Muscle layer of duodenum (tissue), 2 donors: Measurements from ENCODE around the gene NAV2.
A peak's percentile ranks its signal among the peaks of the same experiment; 100 is the strongest.

Source experiments
- H3K27ac ChIP-seq: one replicate; pipeline ENCODE4 v1.7.0; 2013; ENCODE audit warnings: mild to moderate bottlenecking, low read length
- H3K27me3 ChIP-seq: one replicate; pipeline ENCODE4 v1.7.0; 2013; ENCODE audit warnings: low read depth, mild to moderate bottlenecking, control low read depth, low read length
- H3K36me3 ChIP-seq, 2 donors: one replicate each; pipeline ENCODE4 v1.7.0; 2013; ENCODE audit warnings: low read length in 2 of 2, control low read depth in 1 of 2, mild to moderate bottlenecking in 1 of 2; ENCODE audit not compliant: insufficient read depth in 2 of 2, control insufficient read depth in 1 of 2
- H3K4me1 ChIP-seq, 2 donors: one replicate each; pipeline ENCODE4 v1.7.0; 2013; ENCODE audit warnings: low read length in 2 of 2, mild to moderate bottlenecking in 2 of 2, control low read depth in 1 of 2, moderate library complexity in 1 of 2; ENCODE audit not compliant: insufficient read depth in 2 of 2, control insufficient read depth in 1 of 2
- H3K4me3 ChIP-seq, 2 donors: one replicate each; pipeline ENCODE4 v1.7.0; 2013; ENCODE audit warnings: low read length in 2 of 2, low read depth in 1 of 2, mild to moderate bottlenecking in 1 of 2
- H3K9me3 ChIP-seq, 2 donors: one replicate each; pipeline ENCODE4 v1.7.0; 2013; ENCODE audit warnings: low read length in 2 of 2, control low read depth in 1 of 2, mild to moderate bottlenecking in 1 of 2; ENCODE audit not compliant: control insufficient read depth in 1 of 2
- donor health status: healthy.

NAV2 gene

DNA sequence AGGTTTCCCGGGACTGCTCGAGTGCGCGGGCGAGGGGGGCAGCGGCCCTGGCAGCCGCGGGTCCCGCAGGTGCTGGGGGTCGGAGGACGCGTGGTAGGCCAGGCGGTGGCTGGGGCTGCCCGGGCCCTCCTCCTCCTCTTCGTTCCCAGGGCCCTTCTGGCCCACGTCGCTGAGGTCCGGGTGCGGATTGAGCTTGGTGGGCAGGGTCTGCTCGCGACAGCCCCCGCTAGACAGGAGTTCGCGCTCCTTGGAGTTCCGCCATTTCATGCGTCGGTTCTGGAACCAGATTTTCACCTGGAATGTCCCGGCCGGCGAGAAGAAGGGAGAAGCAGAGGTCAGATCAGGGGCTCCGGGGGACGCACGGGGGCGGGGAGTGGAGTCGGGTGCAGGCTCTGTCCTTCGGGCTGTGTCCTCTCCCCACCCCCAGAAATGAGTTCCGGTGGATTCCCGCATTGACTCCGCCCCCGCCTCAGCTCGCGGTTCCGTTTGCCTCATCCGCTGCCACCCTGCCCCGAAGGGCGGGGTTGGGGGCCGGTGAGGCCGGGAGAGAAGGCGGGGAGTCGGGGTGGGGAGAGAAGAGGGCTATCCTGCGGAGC, 443.7 kb downstream of the NAV2 start:
- Histone ChIP-seq H3K27ac (no peak overlapping the region), H3K27me3 (peaks cover 60% of the 10 kb centered on the region), H3K4me3 (peak overlapping the region in 1 of 2 donors; percentile 40), H3K36me3 (no peaks in the 10 kb centered on the region), H3K4me1 (peaks cover 0 to 18% of the 10 kb centered on the region in 2 donors), H3K9me3 (peaks cover 0 to 8% of the 10 kb centered on the region in 2 donors)

DNA sequence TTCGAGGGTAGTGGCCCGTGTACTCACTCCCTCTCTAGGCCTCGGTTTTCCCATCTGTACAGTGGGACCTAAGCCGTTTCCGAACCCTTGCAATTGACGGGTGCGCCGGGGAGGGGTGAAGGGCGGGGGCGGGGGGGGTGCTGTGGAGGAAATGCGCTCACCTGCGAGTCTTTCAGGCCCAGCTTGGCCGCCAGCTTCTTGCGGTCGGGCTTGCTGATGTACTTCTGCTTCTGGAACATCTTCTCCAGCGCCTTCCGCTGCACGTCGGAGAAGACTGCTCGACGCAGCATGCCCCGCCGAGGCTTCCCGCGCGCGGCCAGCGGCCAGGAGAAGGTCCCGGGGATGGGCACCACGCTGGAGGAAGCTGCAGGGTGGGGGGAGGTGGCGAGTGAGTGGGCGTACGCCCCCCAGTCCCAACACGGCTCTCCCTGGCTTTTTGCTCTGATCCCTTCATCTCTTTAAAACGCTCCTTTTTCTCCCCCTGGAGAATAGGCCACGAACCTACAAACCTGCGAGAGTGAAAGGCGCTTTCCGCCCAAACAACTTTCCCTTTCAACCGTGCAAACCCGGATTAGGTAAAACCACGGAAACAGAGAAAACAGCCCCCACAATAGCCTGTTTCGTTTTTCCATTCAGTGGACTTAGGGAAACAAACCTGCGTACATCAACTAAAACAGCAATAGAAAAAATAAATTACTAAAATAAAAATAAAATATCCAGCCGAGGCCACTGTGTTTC, 444.4 kb downstream of the NAV2 start:
- H3K4me3 ChIP-seq: peak overlapping the region in 1 of 2 donors; percentile 40

DNA sequence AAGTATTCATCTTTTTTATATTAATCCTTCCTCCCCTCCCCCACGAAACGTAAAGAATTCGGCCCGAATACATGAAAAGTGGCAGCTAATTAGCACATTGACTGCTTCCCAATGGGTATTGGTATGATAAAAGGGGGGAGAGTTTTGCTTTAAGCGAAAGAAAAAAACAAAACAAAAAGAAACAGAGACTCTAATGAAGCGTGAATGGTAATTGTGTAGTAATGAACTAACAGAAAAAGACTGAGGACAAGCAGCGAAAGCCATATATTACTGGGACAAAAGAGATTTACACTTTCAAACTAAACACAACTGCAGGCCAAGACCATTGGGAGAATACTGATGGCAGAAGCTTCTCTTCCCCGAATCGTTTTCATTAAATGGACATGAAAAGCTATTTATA, 445.1 kb downstream of the NAV2 start:
- no peak overlapping the region for H3K4me3 ChIP-seq
- peaks cover 73% of the 10 kb centered on the region for H3K27me3 ChIP-seq
- H3K27ac ChIP-seq: no peak overlapping the region
- H3K9me3 ChIP-seq: peaks cover 0 to 8% of the 10 kb centered on the region in 2 donors
- H3K4me1 ChIP-seq: peaks cover 0 to 18% of the 10 kb centered on the region in 2 donors
- no peaks in the 10 kb centered on the region for H3K36me3 ChIP-seq

More for the DNA sequence above, 444.4 kb downstream of the NAV2 start:
- Histone ChIP-seq H3K9me3 (peaks cover 0 to 8% of the 10 kb centered on the region in 2 donors), H3K27ac (no peak overlapping the region), H3K36me3 (no peaks in the 10 kb centered on the region), H3K27me3 (peaks cover 67% of the 10 kb centered on the region), H3K4me1 (peaks cover 0 to 18% of the 10 kb centered on the region in 2 donors)

DNA sequence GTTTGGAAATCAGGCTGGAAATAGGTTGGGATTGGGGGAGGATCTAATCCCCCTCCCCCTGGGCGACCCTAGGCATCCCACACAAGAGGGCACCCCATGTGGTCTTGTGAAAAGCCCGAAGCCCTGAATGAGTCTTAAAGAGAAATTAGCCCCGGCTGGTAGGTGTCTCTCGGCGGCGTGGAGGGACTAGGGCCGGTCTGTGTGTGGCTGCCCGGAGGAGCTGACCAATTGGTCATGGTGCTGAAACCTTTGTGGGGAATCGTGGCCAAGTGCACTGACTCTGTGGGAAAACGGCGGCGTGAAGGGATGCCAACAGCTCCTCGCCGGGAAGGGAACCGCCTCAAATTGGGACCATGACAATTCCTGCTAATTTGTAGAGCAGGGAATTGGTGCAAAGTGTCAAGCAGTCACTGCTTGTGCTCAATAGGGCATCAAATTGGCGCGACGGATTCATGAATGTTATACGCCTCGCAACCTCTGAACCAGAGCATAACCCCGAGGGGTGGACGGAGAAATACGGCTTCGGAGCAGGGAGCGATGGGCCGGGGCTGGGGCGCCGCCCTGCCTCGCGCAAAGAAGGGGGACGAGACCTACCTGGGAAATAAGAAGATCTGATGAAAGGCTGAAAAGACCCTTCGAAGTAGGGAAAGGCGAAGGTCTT, 446.1 kb downstream of the NAV2 start:
- peaks cover 0 to 27% of the 10 kb centered on the region in 2 donors for H3K4me1 ChIP-seq
- no peak overlapping the region for H3K4me3 ChIP-seq
- no peak overlapping the region for H3K27ac ChIP-seq
- peaks cover 0 to 8% of the 10 kb centered on the region in 2 donors for H3K9me3 ChIP-seq
- peaks cover 80% of the 10 kb centered on the region for H3K27me3 ChIP-seq
- no peaks in the 10 kb centered on the region for H3K36me3 ChIP-seq

DNA sequence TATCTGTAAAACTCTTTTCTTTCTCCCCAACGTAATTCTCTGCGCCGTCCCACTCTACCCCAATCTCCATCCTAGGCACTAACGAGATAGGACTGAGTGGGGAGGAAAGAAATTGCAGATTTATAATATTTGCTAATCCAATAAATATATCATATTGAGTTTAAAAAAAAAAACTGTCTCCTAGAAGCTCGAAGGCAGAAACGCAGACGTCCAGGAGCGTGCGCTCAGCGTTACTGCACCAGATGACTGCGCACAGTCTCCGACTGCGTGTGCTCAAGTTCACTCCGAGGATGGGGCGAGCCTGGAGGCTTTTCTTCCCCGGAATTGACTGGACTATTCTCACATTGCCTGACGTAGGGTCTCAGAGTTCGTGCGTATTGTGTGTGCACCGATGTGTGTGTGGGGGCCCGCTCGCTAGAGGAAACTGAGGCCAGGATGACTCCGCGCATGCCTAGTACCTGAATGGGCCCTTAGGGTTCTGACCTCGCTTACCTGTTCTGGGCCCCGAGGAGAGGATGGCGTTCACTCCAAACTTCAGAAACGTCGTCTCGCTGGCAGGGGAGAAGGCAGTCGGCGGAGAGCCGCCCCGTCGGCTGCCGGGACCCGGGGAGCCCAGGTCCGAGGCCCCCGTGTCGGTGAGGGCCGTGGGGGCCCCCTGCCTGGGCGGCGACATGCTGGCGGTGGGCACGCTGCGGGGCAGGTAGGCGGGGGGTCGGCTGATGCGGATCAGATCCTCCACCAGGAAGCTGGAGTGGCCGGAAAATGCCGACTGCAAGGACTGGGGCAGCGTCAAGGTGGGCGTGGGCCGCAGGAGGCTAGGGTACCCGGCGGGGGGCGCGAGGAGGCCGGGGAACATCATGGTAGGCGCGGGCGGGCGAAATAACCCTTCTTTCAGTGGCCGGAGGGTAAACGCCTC, 447.1 kb downstream of the NAV2 start:
- H3K4me3 ChIP-seq: no peak overlapping the region
- H3K27me3 ChIP-seq: peaks cover 81% of the 10 kb centered on the region
- H3K36me3 ChIP-seq: no peaks in the 10 kb centered on the region
- peaks cover 0 to 32% of the 10 kb centered on the region in 2 donors for H3K4me1 ChIP-seq
- H3K27ac ChIP-seq: no peak overlapping the region
- H3K9me3 ChIP-seq: peaks cover 0 to 8% of the 10 kb centered on the region in 2 donors

DNA sequence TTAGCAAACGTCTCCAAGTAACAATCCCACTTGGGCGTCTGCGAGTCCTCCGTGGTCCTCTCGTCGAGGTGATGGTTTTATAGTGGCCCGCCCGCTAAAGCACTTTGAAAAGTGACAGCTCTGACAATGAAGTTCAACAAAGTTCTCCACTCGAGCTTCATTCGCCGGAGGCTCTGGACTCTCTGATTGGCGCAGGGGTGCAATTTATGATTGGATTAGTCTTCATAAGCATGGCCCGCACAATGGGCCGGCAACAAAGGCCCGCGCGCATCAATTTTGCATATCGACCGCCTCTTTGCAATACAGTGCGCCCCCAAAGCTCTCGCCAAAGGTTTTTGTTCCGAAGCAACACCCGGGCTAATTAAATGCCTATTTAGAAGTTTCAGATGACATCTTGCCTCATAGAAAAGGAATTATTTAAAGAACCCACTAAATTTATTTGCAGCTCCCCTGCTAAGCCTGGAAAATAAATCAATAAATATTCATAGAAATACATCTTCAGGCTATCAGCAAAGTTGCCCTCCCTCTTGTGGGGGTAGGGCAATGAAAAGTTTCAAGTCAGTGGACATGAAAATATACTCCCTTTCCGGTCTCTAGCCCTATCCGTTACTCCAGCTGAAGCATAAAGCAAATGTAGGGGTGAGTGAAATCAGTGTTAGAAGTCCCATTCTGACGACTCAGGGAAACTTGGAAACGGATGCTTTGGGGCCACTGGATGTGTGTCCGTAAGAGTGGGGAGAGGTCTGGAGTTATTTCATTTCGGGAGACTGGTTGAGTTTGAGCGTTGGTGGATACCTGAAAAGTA, 448.0 kb downstream of the NAV2 start, which contains the start of gene DBX1:
TSS of gene DBX1 (minus strand) at position 51 of the 805 bp plus-strand sequence. CDS start 151 bp downstream, outside the sequence.
- no peak within 1 kb of the TSS for H3K4me3 ChIP-seq
- H3K27me3 ChIP-seq: peaks cover 87% of the 10 kb centered on the region
- H3K27ac ChIP-seq: no peak within 1 kb of the TSS
- peaks cover 0 to 8% of the 10 kb centered on the region in 2 donors for H3K9me3 ChIP-seq
- peaks cover 0 to 32% of the 10 kb centered on the region in 2 donors for H3K4me1 ChIP-seq
- H3K36me3 ChIP-seq: no peaks in the 10 kb centered on the region

DNA sequence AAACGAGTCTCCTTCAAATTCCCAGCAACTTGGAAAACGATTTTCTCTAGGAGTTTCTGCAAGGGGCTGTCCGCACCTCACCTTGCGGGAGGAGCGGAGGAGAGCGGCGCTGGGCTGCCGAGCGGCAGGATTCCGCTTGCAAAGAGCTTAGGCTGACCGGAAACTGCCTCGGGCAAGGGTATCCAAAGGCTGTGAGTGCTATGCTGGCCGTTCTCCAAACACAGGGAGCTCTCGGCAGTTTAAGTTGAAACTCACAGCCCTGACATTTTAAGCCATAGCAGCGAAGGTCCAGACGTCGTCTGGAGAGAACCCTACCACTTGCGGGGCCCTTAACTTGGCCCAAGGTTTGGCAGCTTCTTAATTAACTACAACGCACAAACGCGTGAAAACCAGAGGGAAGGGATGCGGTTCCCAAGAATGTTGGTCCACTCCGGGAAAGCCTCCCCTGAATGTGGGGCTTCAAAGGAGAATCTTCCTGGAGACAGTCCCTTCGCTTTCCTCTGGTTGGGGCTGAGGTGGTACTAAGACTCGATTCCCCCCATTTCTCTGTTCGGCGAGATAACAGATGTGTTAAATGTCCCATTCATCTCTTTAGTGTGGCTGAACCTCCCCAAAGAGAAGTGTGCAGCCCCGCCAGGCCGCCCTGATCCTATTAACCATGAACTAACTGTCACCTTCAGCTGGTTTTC, 448.7 kb downstream of the NAV2 start:
- H3K4me3 ChIP-seq: no peak overlapping the region
- H3K36me3 ChIP-seq: no peaks in the 10 kb centered on the region
- H3K27me3 ChIP-seq: peaks cover 82% of the 10 kb centered on the region
- H3K9me3 ChIP-seq: peaks cover 0 to 8% of the 10 kb centered on the region in 2 donors
- peaks cover 0 to 28% of the 10 kb centered on the region in 2 donors for H3K4me1 ChIP-seq
- H3K27ac ChIP-seq: no peak overlapping the region

DNA sequence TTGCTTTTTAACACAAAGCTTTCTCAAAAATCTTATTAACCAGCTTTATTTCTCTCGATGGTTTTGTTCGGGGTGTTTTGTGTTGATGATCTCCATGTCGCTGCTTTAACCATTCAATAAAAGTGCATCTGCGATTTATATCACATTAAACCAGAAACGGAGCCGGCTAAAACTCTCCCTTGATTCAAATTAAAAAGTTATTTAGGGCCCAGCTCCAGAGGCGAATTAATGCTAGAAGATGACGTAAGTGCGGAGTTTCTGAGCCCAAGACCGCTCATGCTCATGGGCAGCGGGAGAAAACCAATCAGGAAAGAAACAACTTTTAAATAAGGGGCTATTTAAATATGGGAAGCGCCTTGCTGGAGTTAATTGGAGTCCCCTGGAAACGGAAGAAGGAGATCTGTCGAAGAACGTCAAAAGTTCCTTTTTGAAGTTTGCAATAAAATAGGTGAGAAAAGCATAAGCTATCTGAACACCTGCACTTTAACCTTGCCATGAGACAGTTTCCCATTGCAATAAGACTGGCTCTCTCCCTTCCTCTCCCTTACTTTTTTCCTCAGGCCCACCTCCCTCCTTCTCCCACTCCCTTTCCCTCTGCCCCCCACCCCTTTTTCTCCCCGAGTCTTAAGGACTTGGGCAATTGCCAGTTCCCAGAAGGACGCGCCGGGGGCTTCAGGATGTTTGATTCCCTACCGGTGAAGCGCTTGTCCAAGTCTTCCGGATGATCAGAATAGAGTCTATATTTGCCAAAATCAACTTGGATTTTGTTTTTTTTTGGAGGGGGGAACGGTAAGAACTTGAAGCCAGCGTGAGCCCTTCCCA, 449.5 kb downstream of the NAV2 start:
- H3K9me3 ChIP-seq: peaks cover 0 to 8% of the 10 kb centered on the region in 2 donors
- H3K36me3 ChIP-seq: no peaks in the 10 kb centered on the region
- H3K4me3 ChIP-seq: no peak overlapping the region
- H3K27me3 ChIP-seq: peaks cover 79% of the 10 kb centered on the region
- H3K4me1 ChIP-seq: peaks cover 0 to 21% of the 10 kb centered on the region in 2 donors
- H3K27ac ChIP-seq: no peak overlapping the region
